Progenitor cell of endocrine pancreas (in vitro differentiated cells): ENCODE results near the gene EID3. TPM values are rescaled to one million over a fixed set of nuclear protein-coding genes. Genes with fewer than 3 reads are reported as not detected.

ENCODE experiments used
- DNase-seq: peaks from one replicate; pipeline ENCODE4 v3.0.0; 2021; ENCODE audit warnings: low spot score; ENCODE audit not compliant: unreplicated experiment
- H3K27ac Mint-ChIP-seq: 2 replicates; pipeline ENCODE4 v1.8.0; 2021; ENCODE audit warnings: mild to moderate bottlenecking, moderate library complexity, mixed read lengths
- H3K27me3 Mint-ChIP-seq: 2 replicates; pipeline ENCODE4 v1.8.0; 2021; ENCODE audit warnings: mixed read lengths
- H3K36me3 Mint-ChIP-seq: 2 replicates; pipeline ENCODE4 v1.8.0; 2022; ENCODE audit warnings: mixed read lengths; ENCODE audit not compliant: insufficient read depth
- H3K4me1 Mint-ChIP-seq: 2 replicates; pipeline ENCODE4 v1.8.0; 2021; ENCODE audit warnings: low read depth, mixed read lengths
- H3K4me3 Mint-ChIP-seq: 2 replicates; pipeline ENCODE4 v1.8.0; 2021; ENCODE audit warnings: low read depth, mild to moderate bottlenecking, moderate library complexity, mixed read lengths
- H3K9me3 Mint-ChIP-seq: 2 replicates; pipeline ENCODE4 v1.8.0; 2021; ENCODE audit warnings: low read depth, mixed read lengths
- CTCF ChIP-seq: fragments of 200-600 bp; sonication (generic); IDR thresholded peaks from one replicate; pipeline ENCODE4 v1.5.0; 2021; ENCODE audit warnings: antibody characterized with exemption, mild to moderate bottlenecking; ENCODE audit not compliant: unreplicated experiment
- total RNA-seq: library from RNA; stranded (reverse); gene quantifications from 2 replicates; pipeline ENCODE4 v1.2.1, GENCODE V29; 2021

The EID3 gene
- total RNA-seq, 1 donor from 2014 or later = 2.9 TPM

DNA sequence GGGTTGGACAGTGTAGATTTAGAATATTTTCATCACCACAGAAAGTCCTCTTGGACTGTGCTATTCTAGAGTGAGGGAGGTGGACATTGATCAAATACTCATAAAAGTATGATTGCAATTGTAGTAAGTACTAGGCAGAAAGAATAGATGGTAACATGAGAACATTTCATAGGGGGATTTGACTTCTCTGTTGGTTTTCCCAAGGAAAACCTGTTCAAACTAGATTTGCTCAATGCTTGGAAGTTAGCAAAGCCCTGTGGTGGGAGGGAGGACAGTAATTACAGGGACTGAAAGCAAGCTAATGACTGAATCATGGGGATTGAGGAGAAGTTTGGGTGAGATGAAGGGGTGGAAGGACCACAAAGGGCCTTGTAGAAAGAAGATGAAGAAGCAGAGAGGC is 24.4 kb upstream of the EID3 start:
- Mint-ChIP-seq H3K4me1 (peaks cover 2% of the 10 kb centered on the region), H3K27ac (no peak overlapping the region), H3K27me3 (no peaks in the 10 kb centered on the region), H3K4me3 (no peak overlapping the region), H3K9me3 (peaks cover 5% of the 10 kb centered on the region), H3K36me3 (no peaks in the 10 kb centered on the region)
- no peak for TF ChIP-seq CTCF
- DNase-seq = no peak

GRCh38 chr12:104280111-104280510 is 23.4 kb upstream of the EID3 start:
- H3K27ac Mint-ChIP-seq = no peak overlapping the region
- TF ChIP-seq CTCF = no peak
- H3K4me3 Mint-ChIP-seq = no peak overlapping the region
- H3K27me3 Mint-ChIP-seq = no peaks in the 10 kb centered on the region
- H3K36me3 Mint-ChIP-seq = no peaks in the 10 kb centered on the region
- peaks cover 4% of the 10 kb centered on the region for H3K4me1 Mint-ChIP-seq
- no peak for DNase-seq
- H3K9me3 Mint-ChIP-seq = peaks cover 5% of the 10 kb centered on the region

DNA sequence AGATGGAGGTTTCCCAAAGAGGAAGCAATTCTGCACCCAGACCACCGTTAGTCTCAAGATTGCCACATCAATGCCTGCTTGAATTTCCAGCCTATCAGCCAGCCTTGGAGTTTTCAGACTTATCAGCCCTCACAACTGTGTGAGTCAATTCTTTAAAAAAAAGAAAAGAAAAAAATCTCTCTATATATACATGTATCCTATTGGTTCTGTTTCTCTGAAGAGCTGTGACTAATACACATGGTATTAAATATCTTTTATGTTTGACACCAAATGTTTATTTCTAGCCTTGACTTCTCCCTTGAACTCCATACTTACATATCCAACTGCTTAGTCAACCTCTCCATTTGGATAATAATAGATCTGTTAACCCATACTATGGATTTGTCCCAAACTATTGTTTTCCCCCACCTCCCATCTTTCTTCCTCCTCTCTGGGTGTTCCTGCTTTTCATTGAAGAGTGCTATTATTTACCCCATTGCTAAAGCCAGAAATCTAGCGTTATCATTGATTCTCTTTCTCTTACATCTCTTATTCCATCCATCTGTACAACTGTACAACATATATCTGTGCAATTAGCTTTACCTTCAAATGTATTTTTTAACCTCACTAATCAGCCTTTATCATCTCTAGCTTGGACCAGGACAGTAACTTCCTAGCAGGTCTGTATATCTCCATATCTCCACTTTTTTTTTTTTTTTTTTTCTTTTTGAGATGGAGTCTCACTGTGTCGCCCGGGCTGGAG is 22.7 kb upstream of the EID3 start:
- no peak overlapping the region for H3K27ac Mint-ChIP-seq

DNA sequence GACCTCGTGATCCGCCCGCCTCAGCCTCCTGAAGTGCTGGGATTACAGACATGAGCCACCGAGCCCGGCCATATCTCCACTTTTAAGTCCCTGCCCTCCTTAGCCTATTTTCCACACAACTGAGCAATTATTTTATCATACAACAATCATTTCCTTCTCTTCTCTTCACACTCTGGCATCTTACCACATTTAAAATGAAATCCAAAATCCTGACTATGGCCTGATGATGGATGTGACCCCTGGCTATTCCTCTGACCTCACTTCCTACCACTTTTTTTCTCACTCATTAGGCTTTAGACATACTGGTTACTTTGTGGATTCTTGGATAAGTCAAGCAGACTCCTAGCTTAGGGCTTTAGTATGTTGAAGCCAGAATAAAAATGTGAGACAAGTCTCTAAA is 21.9 kb upstream of the EID3 start:
- H3K36me3 Mint-ChIP-seq = no peaks in the 10 kb centered on the region
- H3K27me3 Mint-ChIP-seq = no peaks in the 10 kb centered on the region
- TF ChIP-seq CTCF = no peak
- H3K27ac Mint-ChIP-seq = no peak overlapping the region
- H3K4me1 Mint-ChIP-seq = peaks cover 16% of the 10 kb centered on the region
- H3K4me3 Mint-ChIP-seq = no peak overlapping the region
- no peak for DNase-seq
- H3K9me3 Mint-ChIP-seq = peaks cover 5% of the 10 kb centered on the region

More for the DNA sequence above, 22.7 kb upstream of the EID3 start:
- no peak for TF ChIP-seq CTCF
- Mint-ChIP-seq H3K4me1 (peaks cover 9% of the 10 kb centered on the region), H3K4me3 (no peak overlapping the region), H3K9me3 (peaks cover 5% of the 10 kb centered on the region), H3K36me3 (no peaks in the 10 kb centered on the region), H3K27me3 (no peaks in the 10 kb centered on the region)
- DNase-seq = no peak

DNA sequence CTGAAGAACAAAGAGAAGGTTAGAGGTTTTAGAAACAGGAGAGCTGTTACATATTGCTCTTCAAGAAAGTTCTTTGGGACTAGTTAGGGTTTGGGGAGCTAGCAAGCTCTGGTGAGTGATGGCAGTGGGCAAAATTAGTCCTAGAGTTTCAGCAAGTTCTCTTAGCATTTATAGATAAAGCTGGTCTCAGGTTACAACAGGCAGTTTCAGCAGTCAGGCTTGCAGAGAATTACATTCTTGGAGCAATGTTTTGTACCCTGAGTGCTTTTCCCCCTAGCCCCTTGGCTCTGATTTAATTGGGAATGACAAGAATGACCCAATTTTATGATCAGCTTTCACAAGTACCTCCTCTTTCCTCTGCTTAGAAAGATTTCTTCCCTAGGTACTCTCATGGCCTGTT is 21.4 kb upstream of the EID3 start:
- no peak for TF ChIP-seq CTCF
- no peaks in the 10 kb centered on the region for H3K27me3 Mint-ChIP-seq
- DNase-seq = no peak
- peaks cover 17% of the 10 kb centered on the region for H3K4me1 Mint-ChIP-seq
- H3K36me3 Mint-ChIP-seq = no peaks in the 10 kb centered on the region
- H3K9me3 Mint-ChIP-seq = peaks cover 5% of the 10 kb centered on the region
- no peak overlapping the region for H3K27ac Mint-ChIP-seq
- H3K4me3 Mint-ChIP-seq = no peak overlapping the region
